NCI-H345 treated with DMSO at 0.1 percent for 48 hours (cell line): Measurements from ENCODE around the gene TAF1B.

Experiments used
- DNase-seq: peaks from one replicate; lab custom pipeline; 2025; ENCODE audit not compliant: unreplicated experiment; lab: John Stamatoyannopoulos, UW

TAF1B gene

GRCh38 chr2:9807555-9808305 lies 35.5 kb upstream of the TAF1B start:
- DNase-seq: no peak

- DNase-seq: no peak
Measured at GRCh38 chr2:9808334-9809063, 34.8 kb upstream of the TAF1B start.

GRCh38 chr2:9809064-9809356 lies 34.3 kb upstream of the TAF1B start:
- no peak for DNase-seq

- DNase-seq: peak; percentile 32
Measured at GRCh38 chr2:9809448-9810088, 33.7 kb upstream of the TAF1B start.

GRCh38 chr2:9811216-9811615 lies 32.1 kb upstream of the TAF1B start:
- no peak for DNase-seq

- DNase-seq: no peak
Measured at GRCh38 chr2:9811679-9812511, 31.4 kb upstream of the TAF1B start.

GRCh38 chr2:9812945-9813311 lies 30.3 kb upstream of the TAF1B start:
- no peak for DNase-seq

GRCh38 chr2:9813312-9814128 lies 29.8 kb upstream of the TAF1B start:
- DNase-seq: peak; percentile 40

GRCh38 chr2:9814129-9814868 lies 29.0 kb upstream of the TAF1B start:
- DNase-seq: no peak

GRCh38 chr2:9815076-9815475 lies 28.2 kb upstream of the TAF1B start:
- no peak for DNase-seq

- no peak for DNase-seq
Measured at GRCh38 chr2:9815844-9816279, 27.4 kb upstream of the TAF1B start.

GRCh38 chr2:9818097-9818496 lies 25.2 kb upstream of the TAF1B start:
- DNase-seq: no peak

- no peak for DNase-seq
Measured at GRCh38 chr2:9819551-9819950, 23.7 kb upstream of the TAF1B start.

GRCh38 chr2:9820020-9820973 lies 23.0 kb upstream of the TAF1B start:
- DNase-seq: no peak

- no peak for DNase-seq
Measured at GRCh38 chr2:9821805-9822445, 21.3 kb upstream of the TAF1B start.

- DNase-seq: no peak
Measured at GRCh38 chr2:9824441-9824840, 18.8 kb upstream of the TAF1B start.

GRCh38 chr2:9824956-9825720 lies 18.1 kb upstream of the TAF1B start:
- DNase-seq: no peak

- no peak for DNase-seq
Measured at GRCh38 chr2:9826208-9826607, 17.1 kb upstream of the TAF1B start.
